DND-41 (cell line): ENCODE results near the gene RFK.

Source experiments
- ATAC-seq: fragments of 200-7000 bp; cut with Tn5 transposase; 3 replicates; pipeline ENCODE4 v1.9.1; 2021; ENCODE audit warnings: low read depth; ENCODE audit not compliant: insufficient read depth
- DNase-seq: peaks from one replicate; pipeline ENCODE4 v3.0.0-alpha.2; 2020
- H2AFZ ChIP-seq: 2 replicates; pipeline ENCODE4 v1.6.0; 2012; ENCODE audit warnings: low read depth, low read length
- H3K27ac ChIP-seq: 2 replicates; pipeline ENCODE4 v1.5.1; 2012; ENCODE audit warnings: low read length, inconsistent platforms
- H3K27me3 ChIP-seq: fragments of 200-600 bp; sonication (generic); 2 replicates; pipeline ENCODE4 v1.6.0; 2012; ENCODE audit warnings: low read length, mild to moderate bottlenecking, inconsistent platforms; ENCODE audit not compliant: insufficient read depth, poor library complexity
- H3K36me3 ChIP-seq: 2 replicates; pipeline ENCODE4 v1.5.1; 2012; ENCODE audit warnings: low read length, inconsistent platforms; ENCODE audit not compliant: insufficient read depth
- H3K4me1 ChIP-seq: 2 replicates; pipeline ENCODE4 v1.5.1; 2012; ENCODE audit warnings: mild to moderate bottlenecking, low read length; ENCODE audit not compliant: insufficient read depth
- H3K4me2 ChIP-seq: 2 replicates; pipeline ENCODE4 v1.6.0; 2012; ENCODE audit warnings: mild to moderate bottlenecking, moderate library complexity, low read length, inconsistent platforms; ENCODE audit not compliant: insufficient read depth
- H3K4me3 ChIP-seq, 2 experiments: fragments of 200-600 bp in 1 of 2; shearing (Covaris generic) in 1 of 2; 2 replicates each; pipeline ENCODE4 v1.5.1; 2012 to 2016; ENCODE audit warnings: inconsistent platforms in 2 of 2, low read length in 2 of 2, mild to moderate bottlenecking in 2 of 2, low read depth in 1 of 2, moderate library complexity in 1 of 2
- H3K79me2 ChIP-seq: 2 replicates; pipeline ENCODE4 v1.6.0; 2012; ENCODE audit warnings: low read length, inconsistent platforms; ENCODE audit not compliant: insufficient read depth
- H3K9ac ChIP-seq: 2 replicates; pipeline ENCODE4 v1.6.0; 2012; ENCODE audit warnings: low read depth, mild to moderate bottlenecking, inconsistent platforms, low read length, moderate library complexity
- H3K9me3 ChIP-seq: 2 replicates; pipeline ENCODE4 v1.5.1; 2012; ENCODE audit warnings: low read length, moderate library complexity, mild to moderate bottlenecking, inconsistent platforms; ENCODE audit not compliant: insufficient read depth, severe bottlenecking
- H4K20me1 ChIP-seq: 2 replicates; pipeline ENCODE4 v1.6.0; 2012; ENCODE audit warnings: low read length; ENCODE audit not compliant: insufficient read depth
- CTCF ChIP-seq: IDR thresholded peaks from 2 replicates; pipeline ENCODE4 v1.5.1; 2012; ENCODE audit warnings: borderline replicate concordance, low read length, moderate library complexity, mild to moderate bottlenecking; ENCODE audit not compliant: poor library complexity, severe bottlenecking; ENCODE audit errors: extremely low read depth
- EZH2 ChIP-seq: IDR thresholded peaks from 3 replicates; pipeline ENCODE4 v1.6.1; 2012; ENCODE audit warnings: borderline replicate concordance, low read depth, mild to moderate bottlenecking, moderate library complexity, low read length, inconsistent platforms; ENCODE audit not compliant: severe bottlenecking

The RFK gene

GRCh38 chr9:76424491-76424890 is 30.3 kb upstream of the RFK start:
- no peaks in the 10 kb centered on the region for H3K9me3 ChIP-seq
- no peaks in the 10 kb centered on the region for H3K27me3 ChIP-seq
- no peak for ATAC-seq
- no peak for DNase-seq
- no peak overlapping the region for H3K4me2 ChIP-seq
- no peaks in the 10 kb centered on the region for H3K4me1 ChIP-seq
- H3K4me3 ChIP-seq = no peak overlapping the region
- no peaks in the 10 kb centered on the region for H4K20me1 ChIP-seq
- H2AFZ ChIP-seq = no peak overlapping the region
- H3K27ac ChIP-seq = no peak overlapping the region
- H3K79me2 ChIP-seq = no peaks in the 10 kb centered on the region
- TF ChIP-seq EZH2 = no peak
- no peak for TF ChIP-seq CTCF
- no peaks in the 10 kb centered on the region for H3K36me3 ChIP-seq
- H3K9ac ChIP-seq = no peak overlapping the region

- no peaks in the 10 kb centered on the region for H4K20me1 ChIP-seq
- no peak overlapping the region for H2AFZ ChIP-seq
- H3K4me1 ChIP-seq = no peaks in the 10 kb centered on the region
- TF ChIP-seq CTCF (no peak), EZH2 (no peak)
- H3K27me3 ChIP-seq = no peaks in the 10 kb centered on the region
- H3K36me3 ChIP-seq = no peaks in the 10 kb centered on the region
- no peak for DNase-seq
- no peak overlapping the region for H3K27ac ChIP-seq
- H3K4me3 ChIP-seq = no peak overlapping the region
- no peaks in the 10 kb centered on the region for H3K79me2 ChIP-seq
- no peak overlapping the region for H3K9ac ChIP-seq
- ATAC-seq = no peak; the same call in 2 of the 3 replicates
- no peaks in the 10 kb centered on the region for H3K9me3 ChIP-seq
- H3K4me2 ChIP-seq = no peak overlapping the region
Observed at GRCh38 chr9:76423216-76424177, 29.3 kb upstream of the RFK start.

GRCh38 chr9:76419782-76420380 is 25.7 kb upstream of the RFK start:
- Histone ChIP-seq H3K27ac (no peak overlapping the region), H3K27me3 (no peaks in the 10 kb centered on the region), H3K79me2 (no peaks in the 10 kb centered on the region), H3K4me1 (no peaks in the 10 kb centered on the region), H4K20me1 (no peaks in the 10 kb centered on the region), H3K4me3 (no peak overlapping the region), H3K4me2 (no peak overlapping the region), H3K9ac (no peak overlapping the region), H3K36me3 (no peaks in the 10 kb centered on the region), H3K9me3 (no peaks in the 10 kb centered on the region), H2AFZ (peak overlapping the region; percentile 55; the same call in 1 of the 2 replicates)
- DNase-seq (no peak), ATAC-seq (no peak)
- TF ChIP-seq CTCF = peak; percentile 64
- no peak for TF ChIP-seq EZH2
